ENCODE data around the gene PPIE.
A peak's percentile ranks its signal among the peaks of the same experiment; 100 is the strongest.
"Not testable (repeated sequence)": the region's sequence is repeated elsewhere in the genome, so short reads cannot be mapped to it uniquely, and the experiment has no call there.

The PPIE gene

GRCh38 chr1:39786303-39787107 is 47.8 kb downstream of the PPIE start:
- H3K27ac ChIP-seq (ENCODE audit: low read depth, low read length); H3K4me1 ChIP-seq (ENCODE audit: control insufficient read depth, low read depth, low read length); H3K4ac ChIP-seq (ENCODE audit: low read depth, low read length); H4K5ac ChIP-seq (ENCODE audit: low read length); H2BK120ac ChIP-seq (ENCODE audit: low read depth, low read length); H3K4me2 ChIP-seq (ENCODE audit: low read length); H2BK5ac ChIP-seq (ENCODE audit: low read length); H3K79me2 ChIP-seq (ENCODE audit: control insufficient read depth, insufficient read depth, low read length); H3K23ac ChIP-seq (ENCODE audit: low read length); H2AK5ac ChIP-seq (ENCODE audit: low read length); H4K8ac ChIP-seq (ENCODE audit: low read depth, low read length); H3K9ac ChIP-seq (ENCODE audit: low read length); H3K18ac ChIP-seq (ENCODE audit: low read length); H3K4me3 ChIP-seq (ENCODE audit: low read length); DNase-seq; H2BK15ac ChIP-seq (replicated peaks; ENCODE audit: low read depth); H3K56ac ChIP-seq (ENCODE audit: low read length); H3K36me3 ChIP-seq (ENCODE audit: control insufficient read depth, insufficient read depth, low read length); H3K79me1 ChIP-seq (ENCODE audit: low read length): not testable (repeated sequence)
- WGBS (ENCODE audit: extremely low coverage, insufficient coverage, low lambda C conversion rate): no CpG with 5 or more reads among the region's 12 CpGs
- peaks cover 14% of the 10 kb centered on the region for H3K27me3 ChIP-seq (ENCODE audit: insufficient read depth, low read length, poor library complexity)

DNA sequence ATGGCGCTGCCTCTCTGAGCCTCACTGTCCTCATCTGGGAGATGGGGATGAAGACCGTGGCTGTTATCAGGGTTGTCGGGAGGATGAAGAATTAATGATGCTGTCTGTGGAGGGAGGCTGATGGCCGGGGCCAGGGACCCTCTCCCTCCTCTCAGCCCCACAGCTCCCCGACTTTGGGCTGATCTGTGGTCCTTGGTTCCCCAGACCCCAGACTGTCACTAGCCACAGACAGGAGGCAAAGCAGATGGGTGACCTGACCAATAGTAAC is 48.4 kb downstream of the PPIE start:
- not testable (repeated sequence) for H2BK120ac ChIP-seq (ENCODE audit: low read depth, low read length); H2BK15ac ChIP-seq (replicated peaks; ENCODE audit: low read depth); H4K8ac ChIP-seq (ENCODE audit: low read depth, low read length); H3K4me1 ChIP-seq (ENCODE audit: control insufficient read depth, low read depth, low read length); H3K4ac ChIP-seq (ENCODE audit: low read depth, low read length); H3K9ac ChIP-seq (ENCODE audit: low read length); H3K23ac ChIP-seq (ENCODE audit: low read length); H3K4me2 ChIP-seq (ENCODE audit: low read length); H2AK5ac ChIP-seq (ENCODE audit: low read length); H3K56ac ChIP-seq (ENCODE audit: low read length); H3K79me1 ChIP-seq (ENCODE audit: low read length); H3K36me3 ChIP-seq (ENCODE audit: control insufficient read depth, insufficient read depth, low read length); H3K27ac ChIP-seq (ENCODE audit: low read depth, low read length); H2BK5ac ChIP-seq (ENCODE audit: low read length); H3K79me2 ChIP-seq (ENCODE audit: control insufficient read depth, insufficient read depth, low read length); DNase-seq; H3K4me3 ChIP-seq (ENCODE audit: low read length); H4K5ac ChIP-seq (ENCODE audit: low read length); H3K18ac ChIP-seq (ENCODE audit: low read length)
- peaks cover 14% of the 10 kb centered on the region for H3K27me3 ChIP-seq (ENCODE audit: insufficient read depth, low read length, poor library complexity)
- WGBS (ENCODE audit: extremely low coverage, insufficient coverage, low lambda C conversion rate): no CpG with 5 or more reads among the region's 5 CpGs

- Histone ChIP-seq H4K8ac (ENCODE audit: low read depth, low read length) (no peak overlapping the region), H3K27ac (ENCODE audit: low read depth, low read length) (no peak overlapping the region), H2BK15ac (replicated peaks; ENCODE audit: low read depth) (no peak overlapping the region), H3K4ac (ENCODE audit: low read depth, low read length) (no peak overlapping the region), H2AK5ac (ENCODE audit: low read length) (no peak overlapping the region), H3K36me3 (ENCODE audit: control insufficient read depth, insufficient read depth, low read length) (no peaks in the 10 kb centered on the region), H3K79me2 (ENCODE audit: control insufficient read depth, insufficient read depth, low read length) (no peaks in the 10 kb centered on the region), H3K23ac (ENCODE audit: low read length) (no peak overlapping the region), H3K9ac (ENCODE audit: low read length) (no peak overlapping the region), H3K56ac (ENCODE audit: low read length) (no peak overlapping the region), H4K5ac (ENCODE audit: low read length) (no peak overlapping the region), H2BK120ac (ENCODE audit: low read depth, low read length) (no peak overlapping the region), H2BK5ac (ENCODE audit: low read length) (no peak overlapping the region), H3K4me2 (ENCODE audit: low read length) (no peak overlapping the region), H3K4me3 (ENCODE audit: low read length) (no peak overlapping the region), H3K4me1 (ENCODE audit: control insufficient read depth, low read depth, low read length) (no peaks in the 10 kb centered on the region), H3K79me1 (ENCODE audit: low read length) (no peaks in the 10 kb centered on the region), H3K18ac (ENCODE audit: low read length) (no peak overlapping the region), H3K27me3 (ENCODE audit: insufficient read depth, low read length, poor library complexity) (peaks cover 14% of the 10 kb centered on the region)
- no CpG with 5 or more reads among the region's 11 CpGs for WGBS (ENCODE audit: extremely low coverage, insufficient coverage, low lambda C conversion rate)
- DNase-seq: no peak
Observed at GRCh38 chr1:39787468-39787867, 48.8 kb downstream of the PPIE start.

DNA sequence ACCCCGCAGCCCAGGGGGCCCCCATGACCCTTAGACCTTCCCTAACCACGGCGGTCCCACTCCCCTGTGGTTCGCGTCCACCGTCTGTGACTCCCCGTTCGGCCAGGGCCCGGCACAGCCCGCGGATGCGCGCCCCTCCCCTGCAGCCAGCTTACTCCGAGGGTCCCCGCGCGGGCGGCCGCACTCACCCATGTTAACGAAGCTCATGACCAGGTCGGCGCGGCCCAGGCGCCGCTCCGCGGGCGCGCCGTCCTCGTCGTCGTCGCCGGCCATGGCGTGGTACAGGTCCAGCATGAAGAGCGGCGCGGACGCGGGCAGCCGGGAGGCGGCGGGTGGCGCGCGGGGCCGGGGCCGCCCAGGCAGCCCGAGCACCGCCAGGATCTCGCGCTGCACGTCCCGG is 49.3 kb downstream of the PPIE start:
- H2BK120ac ChIP-seq (ENCODE audit: low read depth, low read length); H3K79me2 ChIP-seq (ENCODE audit: control insufficient read depth, insufficient read depth, low read length); H3K56ac ChIP-seq (ENCODE audit: low read length); H3K4ac ChIP-seq (ENCODE audit: low read depth, low read length); H4K5ac ChIP-seq (ENCODE audit: low read length); H3K23ac ChIP-seq (ENCODE audit: low read length); H4K8ac ChIP-seq (ENCODE audit: low read depth, low read length); H3K4me2 ChIP-seq (ENCODE audit: low read length); H3K4me3 ChIP-seq (ENCODE audit: low read length); H3K79me1 ChIP-seq (ENCODE audit: low read length); DNase-seq; H3K9ac ChIP-seq (ENCODE audit: low read length); H2BK15ac ChIP-seq (replicated peaks; ENCODE audit: low read depth); H2AK5ac ChIP-seq (ENCODE audit: low read length); H2BK5ac ChIP-seq (ENCODE audit: low read length); H3K18ac ChIP-seq (ENCODE audit: low read length); H3K27ac ChIP-seq (ENCODE audit: low read depth, low read length); H3K36me3 ChIP-seq (ENCODE audit: control insufficient read depth, insufficient read depth, low read length); H3K4me1 ChIP-seq (ENCODE audit: control insufficient read depth, low read depth, low read length): not testable (repeated sequence)
- no CpG with 5 or more reads among the region's 55 CpGs for WGBS (ENCODE audit: extremely low coverage, insufficient coverage, low lambda C conversion rate)
- peaks cover 14% of the 10 kb centered on the region for H3K27me3 ChIP-seq (ENCODE audit: insufficient read depth, low read length, poor library complexity)

- Histone ChIP-seq H3K4ac (ENCODE audit: low read depth, low read length) (no peak overlapping the region), H3K27me3 (ENCODE audit: insufficient read depth, low read length, poor library complexity) (peaks cover 14% of the 10 kb centered on the region), H2BK120ac (ENCODE audit: low read depth, low read length) (no peak overlapping the region), H4K8ac (ENCODE audit: low read depth, low read length) (no peak overlapping the region), H2AK5ac (ENCODE audit: low read length) (no peak overlapping the region), H2BK5ac (ENCODE audit: low read length) (no peak overlapping the region), H3K23ac (ENCODE audit: low read length) (no peak overlapping the region), H3K4me2 (ENCODE audit: low read length) (peak overlapping the region; percentile 48), H3K9ac (ENCODE audit: low read length) (no peak overlapping the region), H3K79me2 (ENCODE audit: control insufficient read depth, insufficient read depth, low read length) (no peaks in the 10 kb centered on the region), H3K4me1 (ENCODE audit: control insufficient read depth, low read depth, low read length) (no peaks in the 10 kb centered on the region), H3K27ac (ENCODE audit: low read depth, low read length) (no peak overlapping the region), H3K18ac (ENCODE audit: low read length) (no peak overlapping the region), H4K5ac (ENCODE audit: low read length) (no peak overlapping the region), H3K4me3 (ENCODE audit: low read length) (no peak overlapping the region), H3K79me1 (ENCODE audit: low read length) (no peaks in the 10 kb centered on the region), H2BK15ac (replicated peaks; ENCODE audit: low read depth) (no peak overlapping the region), H3K36me3 (ENCODE audit: control insufficient read depth, insufficient read depth, low read length) (no peaks in the 10 kb centered on the region), H3K56ac (ENCODE audit: low read length) (no peak overlapping the region)
- DNase-seq: no peak
- WGBS (ENCODE audit: extremely low coverage, insufficient coverage, low lambda C conversion rate): no CpG with 5 or more reads among the region's 51 CpGs
Observed at GRCh38 chr1:39788426-39788757, 49.7 kb downstream of the PPIE start.
